22Rv1 (cell line): Measurements from ENCODE around the gene NMB.

ENCODE experiments used
- CTCF ChIP-seq: fragments of 450-650 bp; IDR thresholded peaks from 2 replicates; pipeline ENCODE4 v1.5.1; 2017; ENCODE audit warnings: mild to moderate bottlenecking
- ZFX ChIP-seq: fragments of 450-650 bp; IDR thresholded peaks from 2 replicates; pipeline ENCODE4 v1.6.1; 2017; ENCODE audit warnings: antibody characterized with exemption, borderline replicate concordance

- TF ChIP-seq CTCF: no peak
- TF ChIP-seq ZFX: no peak
Observed at GRCh38 chr15:84624359-84624758, 33.6 kb downstream of the NMB start.
